SU-DHL-6 (cell line): ENCODE data around the gene ADAMTS8.

Source experiments
- H2AFZ ChIP-seq: fragments of 200-600 bp; sonication (generic); 2 replicates; pipeline ENCODE4 v1.6.1; 2014; ENCODE audit warnings: low read depth, mild to moderate bottlenecking, moderate library complexity, mixed read lengths, antibody characterized with exemption, low read length; ENCODE audit not compliant: severe bottlenecking
- H3F3A ChIP-seq: fragments of 200-600 bp; shearing (Covaris generic); 2 replicates; pipeline ENCODE4 v1.6.0; 2016; ENCODE audit warnings: antibody characterized with exemption, mild to moderate bottlenecking; ENCODE audit not compliant: insufficient read depth
- H3K27ac ChIP-seq: fragments of 200-600 bp; sonication (generic); 2 replicates; pipeline ENCODE4 v1.5.1; 2016; ENCODE audit warnings: low read depth, mild to moderate bottlenecking, low read length, moderate library complexity, mixed read lengths
- H3K27me3 ChIP-seq: fragments of 200-600 bp; sonication (generic), shearing (Covaris generic); 2 replicates; pipeline ENCODE4 v1.6.0; 2014; ENCODE audit warnings: mild to moderate bottlenecking, low read length
- H3K36me3 ChIP-seq: fragments of 200-600 bp; sonication (generic); 2 replicates; pipeline ENCODE4 v1.6.1; 2014; ENCODE audit warnings: mild to moderate bottlenecking, low read length, mixed read lengths
- H3K4me2 ChIP-seq: fragments of 300-600, 200-600 bp; shearing (Covaris generic), sonication (generic); 2 replicates; pipeline ENCODE4 v1.6.0; 2014; ENCODE audit warnings: low read length, low read depth, mild to moderate bottlenecking; ENCODE audit not compliant: poor library complexity, severe bottlenecking
- H3K4me3 ChIP-seq: fragments of 200-600 bp; sonication (generic); 2 replicates; pipeline ENCODE4 v1.5.1; 2014; ENCODE audit warnings: antibody characterized with exemption, low read length, mild to moderate bottlenecking, mixed read lengths; ENCODE audit not compliant: insufficient read depth, poor library complexity, severe bottlenecking
- H3K79me2 ChIP-seq: fragments of 200-600 bp; sonication (generic); 2 replicates; pipeline ENCODE4 v1.6.1; 2014; ENCODE audit warnings: mild to moderate bottlenecking, low read length, moderate library complexity; ENCODE audit not compliant: insufficient read depth
- H3K9ac ChIP-seq: fragments of 200-600 bp; sonication (generic); 2 replicates; pipeline ENCODE4 v1.7.0; 2014; ENCODE audit warnings: mild to moderate bottlenecking, low read length
- H3K9me2 ChIP-seq: fragments of 200-600 bp; sonication (generic); replicated peaks from 2 replicates; pipeline ENCODE4 v1.6.1; 2014; ENCODE audit warnings: low read length; ENCODE audit not compliant: insufficient read depth
- H3K9me3 ChIP-seq: fragments of 200-600 bp; sonication (generic); 2 replicates; pipeline ENCODE4 v1.6.1; 2014; ENCODE audit warnings: low read length, mixed read lengths; ENCODE audit not compliant: insufficient read depth
- H4K20me1 ChIP-seq: fragments of 200-600 bp; sonication (generic); 2 replicates; pipeline ENCODE4 v1.6.1; 2014; ENCODE audit warnings: low read depth, mild to moderate bottlenecking, antibody characterized with exemption, low read length, moderate library complexity, mixed read lengths
- EZH2phosphoT487 ChIP-seq: fragments of 200-600 bp; sonication (generic), shearing (Covaris generic); conservative IDR thresholded peaks from 2 replicates; pipeline ENCODE4 v1.6.1; 2018; ENCODE audit warnings: mild to moderate bottlenecking, antibody characterized with exemption, low read length, moderate library complexity, mixed read lengths
- TF ChIP-seq, protein P1 (sequence below): fragments of 200-600 bp; sonication (generic); IDR thresholded peaks from one replicate; pipeline ENCODE4 v1.5.1; 2017; ENCODE audit warnings: antibody characterized with exemption, mild to moderate bottlenecking, low read length, moderate library complexity; ENCODE audit not compliant: insufficient read depth, poor library complexity, severe bottlenecking

Gene ADAMTS8

DNA sequence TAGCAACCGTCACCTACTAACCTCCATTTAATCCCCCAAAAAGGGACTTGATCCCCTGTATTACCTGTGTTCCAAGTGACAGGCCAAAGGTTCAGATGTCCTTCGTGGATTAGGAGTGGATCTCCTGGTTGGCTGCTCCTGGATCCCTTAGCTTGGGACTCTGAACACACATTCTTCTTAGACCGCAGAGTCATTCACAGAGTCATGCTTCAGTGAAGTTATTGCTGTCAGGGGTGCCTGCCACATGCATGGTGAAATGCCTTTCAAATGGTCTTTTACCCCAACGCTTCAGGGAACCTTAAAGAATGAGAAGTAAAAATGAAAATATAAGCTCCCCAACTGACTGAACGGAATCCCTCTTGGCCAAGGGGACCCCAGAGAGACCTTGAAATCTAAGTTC lies 49.1 kb downstream of the ADAMTS8 start:
- TF ChIP-seq, protein P1, sequence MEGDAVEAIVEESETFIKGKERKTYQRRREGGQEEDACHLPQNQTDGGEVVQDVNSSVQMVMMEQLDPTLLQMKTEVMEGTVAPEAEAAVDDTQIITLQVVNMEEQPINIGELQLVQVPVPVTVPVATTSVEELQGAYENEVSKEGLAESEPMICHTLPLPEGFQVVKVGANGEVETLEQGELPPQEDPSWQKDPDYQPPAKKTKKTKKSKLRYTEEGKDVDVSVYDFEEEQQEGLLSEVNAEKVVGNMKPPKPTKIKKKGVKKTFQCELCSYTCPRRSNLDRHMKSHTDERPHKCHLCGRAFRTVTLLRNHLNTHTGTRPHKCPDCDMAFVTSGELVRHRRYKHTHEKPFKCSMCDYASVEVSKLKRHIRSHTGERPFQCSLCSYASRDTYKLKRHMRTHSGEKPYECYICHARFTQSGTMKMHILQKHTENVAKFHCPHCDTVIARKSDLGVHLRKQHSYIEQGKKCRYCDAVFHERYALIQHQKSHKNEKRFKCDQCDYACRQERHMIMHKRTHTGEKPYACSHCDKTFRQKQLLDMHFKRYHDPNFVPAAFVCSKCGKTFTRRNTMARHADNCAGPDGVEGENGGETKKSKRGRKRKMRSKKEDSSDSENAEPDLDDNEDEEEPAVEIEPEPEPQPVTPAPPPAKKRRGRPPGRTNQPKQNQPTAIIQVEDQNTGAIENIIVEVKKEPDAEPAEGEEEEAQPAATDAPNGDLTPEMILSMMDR, result no peak
- no peak for TF ChIP-seq EZH2phosphoT487
- no peak overlapping the region for H2AFZ ChIP-seq
- H3K79me2 ChIP-seq, result no peaks in the 10 kb centered on the region
- no peaks in the 10 kb centered on the region for H4K20me1 ChIP-seq
- no peaks in the 10 kb centered on the region for H3K9me2 ChIP-seq
- H3K9ac ChIP-seq, result no peak overlapping the region
- H3K36me3 ChIP-seq, result no peaks in the 10 kb centered on the region
- H3F3A ChIP-seq, result no peaks in the 10 kb centered on the region
- no peak overlapping the region for H3K4me2 ChIP-seq
- no peak overlapping the region for H3K27ac ChIP-seq
- H3K4me3 ChIP-seq, result no peak overlapping the region
- H3K9me3 ChIP-seq, result no peaks in the 10 kb centered on the region
- no peaks in the 10 kb centered on the region for H3K27me3 ChIP-seq

DNA sequence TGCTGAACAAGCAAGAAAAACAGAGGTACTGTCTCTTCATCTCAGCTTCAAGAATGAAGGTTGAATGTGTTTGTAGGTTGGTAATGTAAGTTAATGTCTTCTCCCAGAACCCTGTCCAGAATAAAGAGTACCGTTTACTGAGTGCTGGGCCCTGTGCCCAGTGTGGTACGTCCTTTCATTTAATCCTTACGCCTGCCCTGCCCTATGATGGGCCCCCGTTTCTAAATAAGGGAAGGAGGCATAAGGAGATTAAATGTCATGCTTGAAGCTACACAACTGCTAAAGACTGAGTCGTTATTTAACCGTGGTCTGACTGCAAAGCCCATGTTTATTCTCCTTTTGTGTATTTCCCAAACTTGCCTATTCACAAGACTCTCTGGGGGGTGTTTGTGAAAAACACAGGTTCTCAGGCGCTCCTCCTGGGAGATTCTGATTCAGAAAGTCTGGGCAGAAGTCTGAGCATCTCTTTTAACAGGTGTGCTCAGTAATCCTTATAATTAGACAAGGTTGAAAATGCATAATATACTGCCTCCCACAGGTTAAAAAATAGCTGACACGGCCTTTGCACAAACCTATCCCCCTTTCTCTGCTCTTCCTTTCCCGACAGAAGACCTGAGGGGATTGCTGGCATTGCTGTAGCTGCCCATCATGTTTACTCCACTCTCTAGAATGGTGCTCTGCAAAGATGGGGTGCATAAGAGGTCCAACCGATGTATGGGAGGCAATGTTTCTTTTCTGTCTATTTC lies 57.4 kb downstream of the ADAMTS8 start:
- H3K27me3 ChIP-seq, result no peaks in the 10 kb centered on the region
- no peak overlapping the region for H3K9ac ChIP-seq
- H3K79me2 ChIP-seq, result no peaks in the 10 kb centered on the region
- H3F3A ChIP-seq, result no peaks in the 10 kb centered on the region
- H3K36me3 ChIP-seq, result no peaks in the 10 kb centered on the region
- H2AFZ ChIP-seq, result no peak overlapping the region
- H3K4me3 ChIP-seq, result no peak overlapping the region
- no peaks in the 10 kb centered on the region for H4K20me1 ChIP-seq
- TF ChIP-seq, protein P1, result no peak
- TF ChIP-seq EZH2phosphoT487, result no peak
- H3K4me2 ChIP-seq, result no peak overlapping the region
- H3K27ac ChIP-seq, result no peak overlapping the region
- H3K9me3 ChIP-seq, result no peaks in the 10 kb centered on the region
- H3K9me2 ChIP-seq, result no peaks in the 10 kb centered on the region

DNA sequence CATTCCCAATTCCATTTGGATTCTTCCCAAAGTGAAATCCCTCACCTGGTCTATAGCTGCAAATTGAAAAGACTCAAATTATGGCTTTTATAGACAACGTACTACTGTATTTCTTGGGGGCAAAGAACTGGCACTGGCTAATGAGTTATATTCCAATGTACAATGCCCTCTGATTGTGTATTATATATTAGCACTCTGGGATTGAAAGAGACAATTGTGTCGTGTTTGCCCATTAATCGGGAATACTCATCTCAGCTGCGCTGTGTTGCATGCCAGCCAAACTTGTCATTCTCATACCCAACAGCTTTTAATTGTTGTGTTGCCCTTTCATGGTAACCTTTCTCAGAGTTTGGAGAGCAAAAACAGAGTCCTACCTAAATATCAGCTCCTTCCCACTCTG lies 58.7 kb downstream of the ADAMTS8 start:
- no peaks in the 10 kb centered on the region for H3K9me3 ChIP-seq
- H3K27me3 ChIP-seq, result no peaks in the 10 kb centered on the region
- no peaks in the 10 kb centered on the region for H3K36me3 ChIP-seq
- no peak overlapping the region for H2AFZ ChIP-seq
- no peak overlapping the region for H3K9ac ChIP-seq
- H3K9me2 ChIP-seq, result no peaks in the 10 kb centered on the region
- no peaks in the 10 kb centered on the region for H3K79me2 ChIP-seq
- H3K27ac ChIP-seq, result no peak overlapping the region
- no peak overlapping the region for H3K4me3 ChIP-seq
- no peak overlapping the region for H3K4me2 ChIP-seq
- TF ChIP-seq EZH2phosphoT487, result no peak
- TF ChIP-seq, protein P1, result no peak
- no peaks in the 10 kb centered on the region for H4K20me1 ChIP-seq
- no peaks in the 10 kb centered on the region for H3F3A ChIP-seq
